Activated gamma-delta T cell treated with Interleukin-2 at 50 U/mL for 16 hours (primary cell): ENCODE measurements around the gene PLEKHG3.

Experiments used
- DNase-seq: peaks from one replicate; pipeline ENCODE4 v3.0.0-alpha.2; 2020

Gene PLEKHG3

GRCh38 chr14:64767215-64767964 lies 63.2 kb downstream of the PLEKHG3 start:
- no peak for DNase-seq

- DNase-seq, result no peak
Measured at GRCh38 chr14:64768401-64769095, 64.3 kb downstream of the PLEKHG3 start.

- no peak for DNase-seq
Measured at GRCh38 chr14:64769096-64770020, 65.1 kb downstream of the PLEKHG3 start.

GRCh38 chr14:64770751-64771150 lies 66.5 kb downstream of the PLEKHG3 start:
- no peak for DNase-seq

- DNase-seq, result no peak
Measured at GRCh38 chr14:64771161-64771560, 66.9 kb downstream of the PLEKHG3 start.

- no peak for DNase-seq
Measured at GRCh38 chr14:64772397-64772950, 68.2 kb downstream of the PLEKHG3 start.

GRCh38 chr14:64773046-64773445 lies 68.8 kb downstream of the PLEKHG3 start:
- no peak for DNase-seq

GRCh38 chr14:64773577-64773976 lies 69.4 kb downstream of the PLEKHG3 start:
- DNase-seq, result no peak

GRCh38 chr14:64774272-64774671 lies 70.0 kb downstream of the PLEKHG3 start:
- DNase-seq, result no peak

- no peak for DNase-seq
Measured at GRCh38 chr14:64775081-64775777, 71.0 kb downstream of the PLEKHG3 start.

GRCh38 chr14:64777461-64777860 lies 73.2 kb downstream of the PLEKHG3 start:
- DNase-seq, result no peak

- DNase-seq, result no peak
Measured at GRCh38 chr14:64778104-64778754, 74.0 kb downstream of the PLEKHG3 start.

- DNase-seq, result no peak
Measured at GRCh38 chr14:64779472-64779871, 75.2 kb downstream of the PLEKHG3 start.

- DNase-seq, result no peak
Measured at GRCh38 chr14:64782196-64782595, 78.0 kb downstream of the PLEKHG3 start.

- DNase-seq, result no peak
Measured at GRCh38 chr14:64784006-64784405, 79.8 kb downstream of the PLEKHG3 start.

GRCh38 chr14:64786296-64787149 lies 82.3 kb downstream of the PLEKHG3 start:
- no peak for DNase-seq

- DNase-seq, result no peak
Measured at GRCh38 chr14:64787619-64788018, 83.4 kb downstream of the PLEKHG3 start.

GRCh38 chr14:64788706-64789105 lies 84.5 kb downstream of the PLEKHG3 start:
- no peak for DNase-seq

- no peak for DNase-seq
Measured at GRCh38 chr14:64789696-64790095, 85.5 kb downstream of the PLEKHG3 start.

GRCh38 chr14:64790478-64790877 lies 86.3 kb downstream of the PLEKHG3 start:
- DNase-seq, result no peak

GRCh38 chr14:64792231-64792630 lies 88.0 kb downstream of the PLEKHG3 start:
- DNase-seq, result no peak
